DND-41 (cell line): ENCODE measurements around the gene POU2AF1.

Experiments
- ATAC-seq: fragments of 200-7000 bp; cut with Tn5 transposase; 3 replicates; pipeline ENCODE4 v1.9.1; 2021; ENCODE audit warnings: low read depth; ENCODE audit not compliant: insufficient read depth
- DNase-seq: peaks from one replicate; pipeline ENCODE4 v3.0.0-alpha.2; 2020
- H2AFZ ChIP-seq: 2 replicates; pipeline ENCODE4 v1.6.0; 2012; ENCODE audit warnings: low read depth, low read length
- H3K27ac ChIP-seq: 2 replicates; pipeline ENCODE4 v1.5.1; 2012; ENCODE audit warnings: low read length, inconsistent platforms
- H3K27me3 ChIP-seq: fragments of 200-600 bp; sonication (generic); 2 replicates; pipeline ENCODE4 v1.6.0; 2012; ENCODE audit warnings: low read length, mild to moderate bottlenecking, inconsistent platforms; ENCODE audit not compliant: insufficient read depth, poor library complexity
- H3K36me3 ChIP-seq: 2 replicates; pipeline ENCODE4 v1.5.1; 2012; ENCODE audit warnings: low read length, inconsistent platforms; ENCODE audit not compliant: insufficient read depth
- H3K4me1 ChIP-seq: 2 replicates; pipeline ENCODE4 v1.5.1; 2012; ENCODE audit warnings: mild to moderate bottlenecking, low read length; ENCODE audit not compliant: insufficient read depth
- H3K4me2 ChIP-seq: 2 replicates; pipeline ENCODE4 v1.6.0; 2012; ENCODE audit warnings: mild to moderate bottlenecking, moderate library complexity, low read length, inconsistent platforms; ENCODE audit not compliant: insufficient read depth
- H3K4me3 ChIP-seq, 2 experiments: fragments of 200-600 bp in 1 of 2; shearing (Covaris generic) in 1 of 2; 2 replicates each; pipeline ENCODE4 v1.5.1; 2012 to 2016; ENCODE audit warnings: inconsistent platforms in 2 of 2, low read length in 2 of 2, mild to moderate bottlenecking in 2 of 2, low read depth in 1 of 2, moderate library complexity in 1 of 2
- H3K79me2 ChIP-seq: 2 replicates; pipeline ENCODE4 v1.6.0; 2012; ENCODE audit warnings: low read length, inconsistent platforms; ENCODE audit not compliant: insufficient read depth
- H3K9ac ChIP-seq: 2 replicates; pipeline ENCODE4 v1.6.0; 2012; ENCODE audit warnings: low read depth, mild to moderate bottlenecking, inconsistent platforms, low read length, moderate library complexity
- H3K9me3 ChIP-seq: 2 replicates; pipeline ENCODE4 v1.5.1; 2012; ENCODE audit warnings: low read length, moderate library complexity, mild to moderate bottlenecking, inconsistent platforms; ENCODE audit not compliant: insufficient read depth, severe bottlenecking
- H4K20me1 ChIP-seq: 2 replicates; pipeline ENCODE4 v1.6.0; 2012; ENCODE audit warnings: low read length; ENCODE audit not compliant: insufficient read depth
- CTCF ChIP-seq: IDR thresholded peaks from 2 replicates; pipeline ENCODE4 v1.5.1; 2012; ENCODE audit warnings: borderline replicate concordance, low read length, moderate library complexity, mild to moderate bottlenecking; ENCODE audit not compliant: poor library complexity, severe bottlenecking; ENCODE audit errors: extremely low read depth
- EZH2 ChIP-seq: IDR thresholded peaks from 3 replicates; pipeline ENCODE4 v1.6.1; 2012; ENCODE audit warnings: borderline replicate concordance, low read depth, mild to moderate bottlenecking, moderate library complexity, low read length, inconsistent platforms; ENCODE audit not compliant: severe bottlenecking

The POU2AF1 gene

GRCh38 chr11:111351374-111352055 is 27.6 kb downstream of the POU2AF1 start:
- no peak overlapping the region for H3K27ac ChIP-seq

GRCh38 chr11:111350811-111351210 is 28.3 kb downstream of the POU2AF1 start:
- H4K20me1 ChIP-seq: no peaks in the 10 kb centered on the region
- H3K4me2 ChIP-seq: no peak overlapping the region
- no peaks in the 10 kb centered on the region for H3K9me3 ChIP-seq
- no peak overlapping the region for H2AFZ ChIP-seq
- H3K36me3 ChIP-seq: no peaks in the 10 kb centered on the region; the same call in 1 of the 2 replicates
- DNase-seq: no peak
- no peaks in the 10 kb centered on the region for H3K79me2 ChIP-seq
- no peak overlapping the region for H3K9ac ChIP-seq
- H3K4me1 ChIP-seq: no peaks in the 10 kb centered on the region
- H3K27me3 ChIP-seq: no peaks in the 10 kb centered on the region
- no peak for ATAC-seq
- H3K4me3 ChIP-seq: no peak overlapping the region
- H3K27ac ChIP-seq: no peak overlapping the region
- no peak for TF ChIP-seq CTCF
- no peak for TF ChIP-seq EZH2

More at GRCh38 chr11:111351374-111352055, 27.6 kb downstream of the POU2AF1 start:
- Histone ChIP-seq H3K27me3 (no peaks in the 10 kb centered on the region), H4K20me1 (no peaks in the 10 kb centered on the region), H3K4me2 (no peak overlapping the region), H3K4me1 (no peaks in the 10 kb centered on the region), H2AFZ (no peak overlapping the region), H3K36me3 (no peaks in the 10 kb centered on the region; the same call in 1 of the 2 replicates), H3K9me3 (no peaks in the 10 kb centered on the region), H3K79me2 (no peaks in the 10 kb centered on the region), H3K9ac (no peak overlapping the region), H3K4me3 (no peak overlapping the region)
- TF ChIP-seq CTCF (no peak), EZH2 (no peak)
- DNase-seq: no peak
- ATAC-seq: no peak

- Histone ChIP-seq H3K27ac (no peak overlapping the region), H3K4me1 (no peaks in the 10 kb centered on the region), H3K4me3 (no peak overlapping the region), H3K9ac (no peak overlapping the region), H4K20me1 (no peaks in the 10 kb centered on the region), H3K9me3 (no peaks in the 10 kb centered on the region), H2AFZ (no peak overlapping the region), H3K27me3 (no peaks in the 10 kb centered on the region), H3K79me2 (no peaks in the 10 kb centered on the region), H3K36me3 (no peaks in the 10 kb centered on the region; the same call in 1 of the 2 replicates), H3K4me2 (no peak overlapping the region)
- TF ChIP-seq CTCF (no peak), EZH2 (no peak)
- no peak for ATAC-seq
- DNase-seq: no peak
Observed at GRCh38 chr11:111349191-111349695, 29.8 kb downstream of the POU2AF1 start.

- no peaks in the 10 kb centered on the region for H3K9me3 ChIP-seq
- DNase-seq (no peak), ATAC-seq (no peak)
- H4K20me1 ChIP-seq: no peaks in the 10 kb centered on the region
- H2AFZ ChIP-seq: no peak overlapping the region
- H3K4me3 ChIP-seq: no peak overlapping the region
- no peaks in the 10 kb centered on the region for H3K4me1 ChIP-seq
- TF ChIP-seq EZH2 (no peak), CTCF (no peak)
- no peak overlapping the region for H3K4me2 ChIP-seq
- H3K79me2 ChIP-seq: no peaks in the 10 kb centered on the region
- H3K9ac ChIP-seq: no peak overlapping the region
- no peaks in the 10 kb centered on the region for H3K36me3 ChIP-seq
- no peaks in the 10 kb centered on the region for H3K27me3 ChIP-seq
- H3K27ac ChIP-seq: no peak overlapping the region
Observed at GRCh38 chr11:111348147-111348546, 30.9 kb downstream of the POU2AF1 start.
